ENCODE results near the gene OMP.

- no peak for TF ChIP-seq POLR2A (IDR thresholded peaks at IDR 0.05)
- TF ChIP-seq, protein P1, sequence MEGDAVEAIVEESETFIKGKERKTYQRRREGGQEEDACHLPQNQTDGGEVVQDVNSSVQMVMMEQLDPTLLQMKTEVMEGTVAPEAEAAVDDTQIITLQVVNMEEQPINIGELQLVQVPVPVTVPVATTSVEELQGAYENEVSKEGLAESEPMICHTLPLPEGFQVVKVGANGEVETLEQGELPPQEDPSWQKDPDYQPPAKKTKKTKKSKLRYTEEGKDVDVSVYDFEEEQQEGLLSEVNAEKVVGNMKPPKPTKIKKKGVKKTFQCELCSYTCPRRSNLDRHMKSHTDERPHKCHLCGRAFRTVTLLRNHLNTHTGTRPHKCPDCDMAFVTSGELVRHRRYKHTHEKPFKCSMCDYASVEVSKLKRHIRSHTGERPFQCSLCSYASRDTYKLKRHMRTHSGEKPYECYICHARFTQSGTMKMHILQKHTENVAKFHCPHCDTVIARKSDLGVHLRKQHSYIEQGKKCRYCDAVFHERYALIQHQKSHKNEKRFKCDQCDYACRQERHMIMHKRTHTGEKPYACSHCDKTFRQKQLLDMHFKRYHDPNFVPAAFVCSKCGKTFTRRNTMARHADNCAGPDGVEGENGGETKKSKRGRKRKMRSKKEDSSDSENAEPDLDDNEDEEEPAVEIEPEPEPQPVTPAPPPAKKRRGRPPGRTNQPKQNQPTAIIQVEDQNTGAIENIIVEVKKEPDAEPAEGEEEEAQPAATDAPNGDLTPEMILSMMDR (IDR thresholded peaks at IDR 0.05): no peak
Observed at GRCh38 chr11:77119531-77119936, 16.9 kb downstream of the OMP start.
